PC-3 (cell line): ENCODE results near the gene CCDC154.

Experiments used
- EZH2 ChIP-seq: fragments of 300-600 bp; sonication (generic); IDR thresholded peaks from one replicate; pipeline ENCODE4 v1.6.1; 2017; ENCODE audit warnings: antibody characterized with exemption, mild to moderate bottlenecking, low read length; ENCODE audit not compliant: unreplicated experiment
- TF ChIP-seq, protein P1 (sequence below): fragments of 300-600 bp; sonication (generic); conservative IDR thresholded peaks from 2 replicates; pipeline ENCODE4 v1.5.1; 2017; ENCODE audit warnings: antibody characterized with exemption, low read depth, mild to moderate bottlenecking, low read length

DNA sequence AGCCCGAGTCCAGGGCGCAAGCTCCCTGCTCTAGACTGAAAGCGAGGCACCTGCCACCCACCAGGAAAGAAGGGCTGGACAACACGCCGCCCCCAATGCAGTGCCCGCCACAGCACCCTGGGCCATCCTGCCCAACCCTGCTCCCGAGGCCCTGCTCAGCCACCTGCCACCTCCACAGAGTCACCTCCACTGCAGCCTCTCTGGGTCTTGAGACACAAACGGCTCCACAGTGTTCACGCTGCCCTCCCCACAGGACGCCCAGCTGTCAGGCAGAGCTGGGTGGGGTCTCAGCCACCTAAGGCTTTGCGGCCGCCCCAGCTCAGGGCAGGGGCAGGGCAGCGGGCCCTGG lies 21.2 kb upstream of the CCDC154 start:
- no peak for TF ChIP-seq EZH2
- TF ChIP-seq, protein P1, sequence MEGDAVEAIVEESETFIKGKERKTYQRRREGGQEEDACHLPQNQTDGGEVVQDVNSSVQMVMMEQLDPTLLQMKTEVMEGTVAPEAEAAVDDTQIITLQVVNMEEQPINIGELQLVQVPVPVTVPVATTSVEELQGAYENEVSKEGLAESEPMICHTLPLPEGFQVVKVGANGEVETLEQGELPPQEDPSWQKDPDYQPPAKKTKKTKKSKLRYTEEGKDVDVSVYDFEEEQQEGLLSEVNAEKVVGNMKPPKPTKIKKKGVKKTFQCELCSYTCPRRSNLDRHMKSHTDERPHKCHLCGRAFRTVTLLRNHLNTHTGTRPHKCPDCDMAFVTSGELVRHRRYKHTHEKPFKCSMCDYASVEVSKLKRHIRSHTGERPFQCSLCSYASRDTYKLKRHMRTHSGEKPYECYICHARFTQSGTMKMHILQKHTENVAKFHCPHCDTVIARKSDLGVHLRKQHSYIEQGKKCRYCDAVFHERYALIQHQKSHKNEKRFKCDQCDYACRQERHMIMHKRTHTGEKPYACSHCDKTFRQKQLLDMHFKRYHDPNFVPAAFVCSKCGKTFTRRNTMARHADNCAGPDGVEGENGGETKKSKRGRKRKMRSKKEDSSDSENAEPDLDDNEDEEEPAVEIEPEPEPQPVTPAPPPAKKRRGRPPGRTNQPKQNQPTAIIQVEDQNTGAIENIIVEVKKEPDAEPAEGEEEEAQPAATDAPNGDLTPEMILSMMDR: no peak
